ENCODE results near the gene CD8A. TPM values are rescaled to one million over a fixed set of nuclear protein-coding genes. Genes with fewer than 3 reads are reported as not detected.

CD8A gene
- total and polyA plus RNA-seq, 5 experiments from 2014 or later = 272 to 1,018 (median 885) TPM

DNA sequence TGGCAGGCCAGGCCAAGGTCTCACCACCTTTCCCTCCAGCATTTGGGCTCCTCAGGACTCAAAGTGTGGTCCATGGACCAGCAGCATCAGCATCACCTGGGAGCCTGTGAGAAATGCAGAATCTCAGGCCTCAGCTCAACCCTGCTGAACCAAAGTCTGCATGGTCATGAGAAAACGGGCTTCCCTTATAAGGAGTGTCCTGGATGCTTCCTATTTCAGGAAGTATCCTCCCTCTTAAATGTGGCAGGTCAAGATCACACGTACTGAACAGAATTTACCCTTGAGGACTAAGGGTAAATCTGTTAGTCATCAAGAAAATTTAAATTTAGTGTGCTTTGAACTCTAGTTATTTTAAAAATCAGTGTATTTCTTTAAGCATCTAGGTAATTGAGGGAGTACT, 11.8 kb downstream of the CD8A start:
- no peaks in the 10 kb centered on the region for H3K9me3 Mint-ChIP-seq
- no peak for DNase-seq
- POLR2A ChIA-PET = interaction anchor here (0.8 to 22.7 kb wide), 4 partner anchors 11 to 26 kb away, joined by 3 to 668 read pairs (median 4); no protein-coding TSS in a partner anchor

DNA sequence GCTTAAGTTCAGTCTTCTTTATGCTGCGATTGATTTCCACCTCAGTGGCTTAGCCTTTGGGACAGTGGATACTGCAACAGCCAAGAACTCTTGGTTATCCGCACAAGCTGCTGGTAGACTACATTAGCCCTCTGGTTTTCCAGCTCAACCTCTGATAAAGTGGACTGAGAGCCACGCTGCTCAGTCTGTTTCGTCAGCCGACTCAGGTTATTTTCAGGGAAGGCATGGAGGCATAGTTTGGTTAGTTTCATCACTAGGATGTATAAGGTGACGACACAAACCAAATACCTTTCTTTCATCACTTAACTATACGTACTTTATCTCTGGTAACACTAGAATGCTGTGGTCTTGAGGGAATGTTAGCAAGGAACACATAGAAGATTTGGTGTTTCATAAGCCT, 14.2 kb downstream of the CD8A start:
- DNase-seq (no peak), ATAC-seq (no peak)
- Mint-ChIP-seq H3K4me1 (peaks cover 7 to 23% (median 14%) of the 10 kb centered on the region in 4 donors), H3K27me3 (no peaks in the 10 kb centered on the region), H3K4me3 (no peak overlapping the region), H3K27ac (peak overlapping the region in 1 of 10 donors; percentile 15), H3K9me3 (no peaks in the 10 kb centered on the region), H3K36me3 (peaks cover 0 to 54% (median 13%) of the 10 kb centered on the region in 3 donors)
- POLR2A ChIA-PET = interaction anchor here (0.7 to 22.7 kb wide), 3 partner anchors 9 to 28 kb away, joined by 3 to 668 read pairs (median 11); no protein-coding TSS in a partner anchor

More for the DNA sequence above, 11.8 kb downstream of the CD8A start:
- peaks cover under 1 to 35% (median 5%) of the 10 kb centered on the region in 3 donors for H3K36me3 Mint-ChIP-seq
- H3K4me1 Mint-ChIP-seq = peaks cover 13 to 46% (median 36%) of the 10 kb centered on the region in 4 donors
- ATAC-seq = no peak
- no peak overlapping the region for H3K4me3 Mint-ChIP-seq
- H3K27ac Mint-ChIP-seq = peak overlapping the region in 1 of 10 donors; percentile 11
- H3K27me3 Mint-ChIP-seq = no peaks in the 10 kb centered on the region

DNA sequence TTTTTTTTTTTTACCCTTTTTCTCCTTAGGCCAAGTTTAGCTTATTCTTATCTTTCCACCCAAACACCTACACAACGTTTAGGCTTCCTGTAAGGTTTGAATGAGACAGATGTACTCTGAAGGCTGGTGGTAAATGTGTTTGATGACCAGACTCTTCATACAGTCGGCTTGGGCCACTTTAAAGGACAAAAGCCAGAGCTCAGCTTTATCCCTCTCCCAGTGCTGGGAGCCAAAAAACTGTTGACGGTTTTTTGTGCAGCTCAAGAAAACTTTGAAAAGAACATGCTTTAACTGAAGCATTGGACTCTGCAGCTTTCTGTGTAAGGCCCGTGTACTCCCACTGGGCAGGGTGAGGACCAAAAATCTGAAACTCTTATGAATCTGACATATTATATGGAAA, 15.4 kb downstream of the CD8A start:
- DNase-seq = no peak
- Mint-ChIP-seq H3K4me3 (no peak overlapping the region), H3K36me3 (peaks cover 0 to 66% (median 20%) of the 10 kb centered on the region in 3 donors), H3K27me3 (no peaks in the 10 kb centered on the region), H3K27ac (peak overlapping the region in 1 of 10 donors; percentile 80), H3K4me1 (peaks cover 6 to 25% (median 14%) of the 10 kb centered on the region in 4 donors), H3K9me3 (no peaks in the 10 kb centered on the region)
- ATAC-seq = no peak
- POLR2A ChIA-PET = interaction anchor here (3.0 kb wide), 1 partner anchor 10 kb away, joined by 11 read pairs; no protein-coding TSS in a partner anchor

DNA sequence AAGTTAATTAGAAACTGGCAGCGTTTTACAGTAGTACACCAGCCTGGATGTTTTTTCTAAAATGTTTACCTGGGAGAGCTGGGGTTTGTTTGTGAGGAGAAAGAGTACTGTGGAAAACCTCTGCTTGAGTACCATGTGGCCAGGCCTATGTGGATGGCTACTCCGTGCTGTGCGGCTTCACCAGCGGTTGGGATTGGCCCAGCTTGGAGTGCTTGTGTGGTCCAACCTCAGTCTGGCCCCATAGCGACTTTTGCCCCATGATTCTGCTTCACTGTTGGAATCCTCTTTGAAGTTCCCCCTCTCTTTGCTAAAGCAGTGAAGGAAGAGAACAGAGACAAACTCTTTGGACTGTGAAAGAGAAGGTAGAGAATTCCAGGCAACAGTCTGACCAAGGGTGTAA, 15.9 kb downstream of the CD8A start:
- Mint-ChIP-seq H3K27ac (peak overlapping the region in 3 of 10 donors; percentile 6 to 53 (median 39)), H3K4me3 (no peak overlapping the region), H3K27me3 (no peaks in the 10 kb centered on the region), H3K9me3 (no peaks in the 10 kb centered on the region), H3K36me3 (peaks cover 0 to 71% (median 20%) of the 10 kb centered on the region in 3 donors), H3K4me1 (peaks cover 6 to 24% (median 10%) of the 10 kb centered on the region in 4 donors)
- no peak for DNase-seq
- POLR2A ChIA-PET = interaction anchor here (3.0 kb wide), 1 partner anchor 11 kb away, joined by 11 read pairs; no protein-coding TSS in a partner anchor
- no peak for ATAC-seq

DNA sequence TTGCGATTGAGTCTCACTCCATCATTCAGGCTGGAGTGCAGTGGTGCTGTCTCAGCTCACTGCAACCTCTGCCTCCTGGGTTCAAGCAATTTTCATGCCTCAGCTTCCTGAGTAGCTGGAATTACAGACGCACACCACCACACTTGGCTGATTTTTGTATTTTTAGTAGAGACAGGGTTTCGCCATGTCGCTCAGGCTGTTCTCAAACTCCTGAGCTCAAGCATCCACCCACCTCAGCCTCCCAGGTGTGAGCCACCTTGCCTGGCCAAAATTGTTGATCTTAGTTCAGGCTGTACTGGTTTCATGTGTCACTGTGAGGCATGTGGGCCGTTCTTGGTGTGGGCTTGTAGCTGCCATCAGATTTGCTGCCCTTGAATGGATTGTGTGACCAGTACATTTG, 18.1 kb downstream of the CD8A start:
- no peak for ATAC-seq
- Mint-ChIP-seq H3K36me3 (peaks cover 0 to 89% (median 28%) of the 10 kb centered on the region in 3 donors), H3K27me3 (no peaks in the 10 kb centered on the region), H3K4me1 (peaks cover 5 to 27% (median 9%) of the 10 kb centered on the region in 4 donors), H3K9me3 (no peaks in the 10 kb centered on the region), H3K4me3 (no peak overlapping the region), H3K27ac (peak overlapping the region in 4 of 10 donors; percentile 1 to 73 (median 30))
- DNase-seq = no peak
- POLR2A ChIA-PET = interaction anchor here (1.2 to 3.5 kb wide), 3 partner anchors 11 to 55 kb away, joined by 5 to 10 read pairs (median 5); no protein-coding TSS in a partner anchor

DNA sequence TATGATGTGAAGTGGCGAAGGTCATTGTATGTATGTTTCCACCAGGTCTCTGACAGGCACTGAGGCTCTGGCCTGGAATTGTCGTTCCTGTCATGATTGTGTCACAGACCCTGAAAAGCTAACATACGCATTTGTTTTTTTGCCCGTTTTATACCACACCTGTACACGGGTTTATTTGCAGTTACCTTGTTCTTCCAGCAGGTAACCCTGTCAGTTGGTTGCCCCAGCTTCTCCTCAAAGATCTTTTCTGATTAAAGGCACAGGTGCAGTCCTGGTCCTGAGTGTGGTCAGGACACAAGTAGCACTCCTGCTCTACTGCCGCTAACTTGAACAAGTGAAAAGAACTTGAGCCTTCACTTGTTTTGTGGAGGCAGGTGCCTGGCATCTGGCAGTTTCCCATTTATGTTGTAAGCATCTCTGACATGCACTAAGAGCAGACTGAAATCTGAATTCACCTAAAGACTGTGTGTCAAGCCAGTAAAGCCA, 19.9 kb downstream of the CD8A start:
- POLR2A ChIA-PET = interaction anchor here (1.0 to 3.5 kb wide), 4 partner anchors 12 to 38 kb away, joined by 3 to 10 read pairs (median 4); partner anchors contain the start of gene CD8A
- Mint-ChIP-seq H3K9me3 (no peaks in the 10 kb centered on the region), H3K36me3 (peaks cover 0 to 95% (median 32%) of the 10 kb centered on the region in 3 donors), H3K4me3 (no peak overlapping the region), H3K27me3 (no peaks in the 10 kb centered on the region), H3K4me1 (peaks cover 5 to 26% (median 10%) of the 10 kb centered on the region in 4 donors), H3K27ac (peak overlapping the region in 8 of 10 donors; percentile 32 to 76 (median 52))
- ATAC-seq (peak; percentile 44 to 67), DNase-seq (no peak)

DNA sequence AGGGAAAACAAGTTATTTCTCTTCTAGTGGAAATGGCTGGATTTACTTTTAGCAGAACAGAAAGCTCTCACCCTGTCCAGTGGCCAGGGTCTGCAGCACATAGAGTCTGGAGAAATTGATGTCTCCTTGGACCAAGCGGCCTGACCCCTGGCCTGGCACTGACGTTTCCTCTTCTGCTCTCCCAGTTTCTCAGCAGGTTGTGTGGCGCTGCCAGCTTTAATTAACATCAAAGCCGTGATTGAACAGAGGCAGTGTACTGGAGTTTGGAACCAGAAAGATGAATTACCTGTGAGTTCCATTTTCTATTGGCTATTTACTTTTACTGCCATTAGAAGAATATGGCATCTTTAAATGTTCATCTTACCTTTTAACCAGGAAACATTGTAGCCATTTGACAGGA, 20.9 kb downstream of the CD8A start:
- DNase-seq (no peak), ATAC-seq (no peak)
- H3K36me3 Mint-ChIP-seq = peaks cover 0 to 90% (median 32%) of the 10 kb centered on the region in 3 donors
- no peak overlapping the region for H3K4me3 Mint-ChIP-seq
- H3K27ac Mint-ChIP-seq = peak overlapping the region in 2 of 10 donors; percentile 63 to 72
- H3K4me1 Mint-ChIP-seq = peaks cover 6 to 33% (median 16%) of the 10 kb centered on the region in 4 donors
- no peaks in the 10 kb centered on the region for H3K9me3 Mint-ChIP-seq
- POLR2A ChIA-PET = interaction anchor here (1.0 to 3.5 kb wide), 3 partner anchors 13 to 39 kb away, joined by 3 to 10 read pairs (median 4); partner anchors contain the start of gene CD8A
- H3K27me3 Mint-ChIP-seq = no peaks in the 10 kb centered on the region

DNA sequence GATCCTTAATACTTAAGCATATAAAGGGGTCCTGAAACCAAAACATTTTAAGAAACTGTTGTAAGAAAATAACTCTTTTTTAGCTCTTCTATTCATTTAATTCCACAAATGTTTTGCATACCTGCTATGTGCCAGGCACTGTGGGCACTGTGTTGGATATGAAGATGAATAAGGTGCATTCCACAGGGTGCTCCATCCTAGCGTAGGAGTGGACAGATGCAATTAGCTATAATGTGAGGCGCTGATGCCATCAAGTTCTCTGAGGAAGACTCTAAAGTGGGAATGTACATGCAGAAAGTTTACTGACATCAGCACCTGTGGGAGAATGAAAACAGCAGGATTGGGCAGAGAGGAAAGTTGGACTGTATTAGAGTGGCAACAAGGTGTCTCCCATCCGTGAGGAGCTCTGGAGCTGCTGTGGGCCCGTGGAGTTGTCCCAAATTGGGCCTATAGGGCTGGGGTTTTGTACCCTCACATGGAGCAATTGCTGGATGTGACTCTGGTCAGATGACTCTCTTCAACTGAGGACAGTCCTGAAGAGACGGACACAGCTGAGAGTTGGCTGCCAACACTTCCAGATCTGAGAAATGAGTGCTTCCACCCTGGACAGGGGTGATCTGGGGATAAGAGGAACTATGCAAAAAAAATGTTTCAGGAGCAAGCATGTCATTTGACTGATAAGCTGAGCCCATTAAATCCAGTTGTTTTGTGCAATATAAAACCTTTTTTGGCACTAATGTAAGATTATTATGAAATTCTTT, 22.3 kb downstream of the CD8A start:
- POLR2A ChIA-PET = interaction anchor here (0.7 to 3.0 kb wide), 7 partner anchors 13 to 250 kb away, joined by 3 to 18 read pairs (median 3); partner anchors contain the start of gene CD8A
- ATAC-seq = no peak
- no peaks in the 10 kb centered on the region for H3K9me3 Mint-ChIP-seq
- H3K36me3 Mint-ChIP-seq = peaks cover 0 to 77% (median 28%) of the 10 kb centered on the region in 3 donors
- H3K27me3 Mint-ChIP-seq = no peaks in the 10 kb centered on the region
- H3K4me1 Mint-ChIP-seq = peaks cover 11 to 43% (median 21%) of the 10 kb centered on the region in 4 donors
- no peak overlapping the region for H3K4me3 Mint-ChIP-seq
- H3K27ac Mint-ChIP-seq = peak overlapping the region in 3 of 10 donors; percentile 44 to 62 (median 47)
- DNase-seq = no peak

DNA sequence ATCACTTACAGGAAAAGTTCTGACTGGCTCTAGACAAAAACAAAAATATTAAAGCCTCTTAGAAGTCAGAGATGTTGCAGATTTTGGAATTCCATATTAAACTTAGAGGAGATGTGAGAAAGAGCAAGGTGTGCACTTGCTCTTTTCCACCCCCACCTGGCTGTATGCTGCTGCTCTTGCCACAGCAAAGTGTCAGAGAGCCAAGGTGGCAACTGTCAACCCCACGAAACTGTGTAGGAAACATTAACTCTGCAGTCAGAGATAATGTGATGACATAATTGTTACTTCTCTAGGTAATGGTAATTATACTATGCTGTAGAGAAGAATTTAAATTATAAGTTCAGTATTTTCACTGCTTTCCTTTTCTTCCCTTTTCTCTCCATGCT, 25.4 kb downstream of the CD8A start:
- no peaks in the 10 kb centered on the region for H3K9me3 Mint-ChIP-seq
- H3K27me3 Mint-ChIP-seq = no peaks in the 10 kb centered on the region
- peak overlapping the region; percentile 20 to 90 (median 82) for H3K27ac Mint-ChIP-seq
- H3K36me3 Mint-ChIP-seq = peaks cover 0 to 51% (median 14%) of the 10 kb centered on the region in 3 donors
- ATAC-seq = peak; percentile 37 to 39
- DNase-seq = no peak
- no peak overlapping the region for H3K4me3 Mint-ChIP-seq
- peaks cover 19 to 50% (median 25%) of the 10 kb centered on the region in 4 donors for H3K4me1 Mint-ChIP-seq
- POLR2A ChIA-PET = interaction anchor here (1.2 to 7.1 kb wide), 7 partner anchors 11 to 61 kb away, joined by 3 to 61 read pairs (median 7); partner anchors contain the start of gene CD8A

DNA sequence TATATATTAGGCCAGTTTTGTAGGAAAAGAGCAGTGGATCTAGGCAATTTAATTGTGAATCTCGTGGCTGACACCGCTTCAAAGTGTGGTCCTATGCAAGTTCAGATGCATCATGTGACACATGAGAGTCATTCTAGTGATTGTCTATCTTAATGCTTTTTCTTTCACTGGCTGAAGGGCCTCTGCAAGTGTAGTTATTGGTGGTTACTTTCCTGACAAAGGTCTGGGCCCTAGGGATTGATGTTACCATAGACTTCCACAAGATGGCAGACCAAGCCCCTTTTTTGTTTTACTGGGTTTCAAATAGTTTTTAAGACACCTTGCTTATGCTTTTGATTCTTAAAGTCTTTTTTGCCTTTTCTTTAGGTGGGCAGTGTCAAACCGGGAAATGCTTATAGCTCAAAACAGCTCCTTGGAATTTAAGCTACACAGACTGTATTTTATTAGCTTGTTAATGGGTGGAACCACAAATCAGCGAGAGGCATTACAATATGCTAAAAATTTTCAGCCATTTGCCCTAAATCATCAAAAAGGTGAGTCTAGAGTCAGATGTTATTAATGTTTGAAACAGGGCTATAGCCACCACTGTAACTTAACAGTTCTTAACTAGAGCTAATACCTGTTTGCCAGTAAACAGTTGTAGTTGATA, 25.9 kb downstream of the CD8A start:
- ATAC-seq = peak; percentile 74 to 75
- Mint-ChIP-seq H3K27ac (peak overlapping the region; percentile 20 to 90 (median 82)), H3K4me1 (peaks cover 20 to 50% (median 28%) of the 10 kb centered on the region in 4 donors), H3K4me3 (peak overlapping the region in 4 of 10 donors; percentile 11 to 31 (median 19)), H3K9me3 (no peaks in the 10 kb centered on the region), H3K27me3 (no peaks in the 10 kb centered on the region), H3K36me3 (peaks cover 0 to 51% (median 14%) of the 10 kb centered on the region in 3 donors)
- peak in 9 of 10 donors; percentile 37 to 77 (median 63) for DNase-seq
- POLR2A ChIA-PET = interaction anchor here (0.7 to 7.1 kb wide), 11 partner anchors 10 to 322 kb away, joined by 3 to 61 read pairs (median 4); partner anchors contain the start of genes CD8A and CHMP3

DNA sequence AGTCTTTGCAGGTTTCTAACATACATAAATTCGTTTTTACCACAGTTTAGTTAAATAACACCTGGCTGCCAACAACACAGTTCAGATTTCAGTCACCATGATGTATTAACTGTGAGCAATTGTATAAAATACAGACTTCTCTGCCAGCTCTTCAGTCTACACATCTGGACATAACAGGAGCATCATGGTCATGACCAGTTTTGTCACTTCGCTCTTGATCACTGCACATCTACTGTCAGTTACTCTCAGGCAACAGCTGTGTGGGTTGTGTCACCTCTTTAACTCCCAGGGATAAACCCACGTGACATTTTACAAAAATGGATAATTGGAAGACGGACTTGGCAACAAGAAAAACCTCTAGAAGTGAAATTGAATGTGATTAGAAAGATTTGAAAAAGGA, 30.3 kb downstream of the CD8A start:
- DNase-seq (no peak), ATAC-seq (no peak)
- Mint-ChIP-seq H3K27me3 (no peaks in the 10 kb centered on the region), H3K27ac (peak overlapping the region in 9 of 10 donors; percentile 22 to 79 (median 61)), H3K9me3 (no peaks in the 10 kb centered on the region), H3K4me1 (peaks cover 29 to 68% (median 41%) of the 10 kb centered on the region in 4 donors), H3K4me3 (peak overlapping the region in 3 of 10 donors; percentile 4 to 13 (median 11)), H3K36me3 (peaks cover 0 to 41% (median 11%) of the 10 kb centered on the region in 3 donors)
- POLR2A ChIA-PET = interaction anchor here (1.0 to 7.1 kb wide), 2 partner anchors 25 to 54 kb away, joined by 3 to 61 read pairs; no protein-coding TSS in a partner anchor

DNA sequence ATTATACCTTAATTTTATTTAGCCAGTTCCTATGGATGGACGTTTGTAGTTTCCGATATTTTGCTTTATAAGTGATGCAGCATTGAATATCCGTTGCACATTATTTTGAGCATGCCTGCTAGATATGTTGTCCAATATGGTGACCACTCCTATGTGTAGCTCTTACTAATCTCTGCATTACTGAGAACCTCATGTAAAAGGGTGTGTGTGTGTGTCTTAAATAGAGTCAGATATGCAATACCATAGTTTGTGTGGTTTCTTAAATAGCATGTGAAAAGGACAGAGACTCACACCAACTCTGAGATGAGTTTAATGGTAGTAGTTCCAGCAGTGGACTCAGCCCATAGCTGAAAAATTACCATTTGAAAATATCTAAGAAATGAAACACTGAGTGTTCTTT, 32.3 kb downstream of the CD8A start:
- DNase-seq (no peak), ATAC-seq (no peak)
- H3K27me3 Mint-ChIP-seq = no peaks in the 10 kb centered on the region
- no peaks in the 10 kb centered on the region for H3K9me3 Mint-ChIP-seq
- POLR2A ChIA-PET = no interaction called here
- no peak overlapping the region for H3K4me3 Mint-ChIP-seq
- H3K27ac Mint-ChIP-seq = peak overlapping the region in 6 of 10 donors; percentile 18 to 76 (median 44)
- peaks cover 23 to 53% (median 31%) of the 10 kb centered on the region in 4 donors for H3K4me1 Mint-ChIP-seq
- peaks cover 0 to 58% (median 16%) of the 10 kb centered on the region in 3 donors for H3K36me3 Mint-ChIP-seq

All from naive thymus-derived CD8-positive, alpha-beta T cell (primary cell).